NB4 (cell line): ENCODE data around the gene EXOC4.

ENCODE experiments used
- CTCF ChIP-seq: IDR thresholded peaks from one replicate; pipeline ENCODE4 v1.5.1; 2012; ENCODE audit warnings: low read depth, low read length
- MAX ChIP-seq: IDR thresholded peaks from 2 replicates; pipeline ENCODE4 v1.6.1; 2011; ENCODE audit warnings: low read depth, low read length

- TF ChIP-seq MAX (no peak), CTCF (no peak)
Measured at GRCh38 chr7:133550811-133551210, 297.9 kb downstream of the EXOC4 start.
